GM21447 (cell line): ENCODE measurements around the gene ARFGAP3.
A peak's percentile ranks its signal among the peaks of the same experiment; 100 is the strongest.

Source experiments
- ATAC-seq: cut with Tn5 transposase; IDR thresholded peaks from one replicate; pipeline ENCODE4 v1.9.1; 2021; ENCODE audit not compliant: unreplicated experiment

The ARFGAP3 gene

DNA sequence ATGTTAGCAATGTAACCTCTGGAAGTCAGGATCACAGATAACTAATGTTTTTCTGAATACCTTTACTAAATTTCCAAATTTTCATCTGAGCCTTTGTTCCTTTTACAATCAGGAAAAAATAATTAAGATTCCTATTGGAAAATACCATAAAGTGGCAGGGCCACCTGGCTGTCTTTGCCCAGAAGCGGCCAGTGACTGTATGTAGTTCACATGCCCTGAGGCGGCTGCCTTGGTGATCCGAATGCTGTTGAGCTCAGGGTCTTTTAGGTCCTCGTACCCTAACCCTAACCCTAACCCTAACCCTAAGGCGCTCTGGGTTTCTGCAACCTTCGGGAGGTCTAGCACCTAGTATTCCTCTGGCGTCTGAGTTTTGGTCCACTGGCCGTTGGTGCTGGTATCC is 8.5 kb upstream of the ARFGAP3 start:
- ATAC-seq = no peak

- no peak for ATAC-seq
These were observed 6.4 kb upstream of the ARFGAP3 start for GRCh38 chr22:42863349-42863961.

DNA sequence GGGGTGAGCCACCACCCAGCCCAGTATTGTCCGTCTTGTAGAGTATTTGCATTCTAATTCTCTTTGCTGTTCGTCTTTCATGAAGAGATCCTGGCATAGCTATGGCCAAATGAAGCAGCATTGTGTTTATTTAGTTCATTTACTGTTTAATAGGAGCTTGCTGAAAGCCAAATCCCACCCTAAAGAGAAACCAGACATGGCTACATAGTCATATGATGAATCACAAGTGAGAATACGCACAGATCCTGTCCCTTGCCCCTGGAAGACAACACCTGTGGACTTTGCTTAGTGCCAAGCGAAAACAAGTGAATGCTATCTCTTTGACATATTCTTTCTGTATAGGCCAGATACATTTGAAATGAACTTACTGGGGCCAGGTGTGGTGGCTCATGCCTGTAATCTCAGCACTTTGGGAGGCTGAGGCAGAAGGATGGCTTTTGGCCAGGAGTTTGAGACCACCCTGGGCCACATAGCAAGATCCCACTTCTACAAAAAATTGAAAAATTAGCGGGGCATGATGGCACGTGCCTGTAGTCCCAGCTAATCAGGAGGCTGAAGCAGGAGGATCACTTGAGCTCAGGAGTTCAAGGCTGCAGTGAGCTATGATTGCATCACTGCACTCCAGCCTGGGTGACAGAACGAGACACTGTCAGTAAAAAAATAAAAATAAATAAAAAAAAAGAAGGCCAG is 5.1 kb upstream of the ARFGAP3 start:
- no peak for ATAC-seq

DNA sequence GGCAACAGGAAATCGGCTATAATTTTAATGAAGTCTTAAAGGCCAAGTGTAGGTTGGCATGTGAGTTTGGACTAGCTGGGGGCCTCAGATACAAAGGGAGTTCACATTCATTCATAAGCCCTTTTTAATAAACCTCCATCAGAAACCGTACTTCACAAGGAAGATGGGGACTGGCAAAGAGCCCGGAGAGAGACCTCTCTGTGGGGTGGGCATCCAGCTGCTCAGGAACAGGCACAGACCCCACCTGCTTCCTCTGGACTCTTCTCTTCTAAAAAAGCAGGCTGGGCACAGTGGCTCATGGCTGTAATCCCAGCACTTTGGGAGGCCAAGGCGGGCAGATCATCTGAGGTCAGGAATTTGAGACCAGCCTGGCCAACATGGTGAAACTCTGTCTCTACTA is 3.9 kb upstream of the ARFGAP3 start:
- ATAC-seq = no peak

- ATAC-seq = no peak
These were observed 890 bp upstream of the ARFGAP3 start for GRCh38 chr22:42857845-42858481.

DNA sequence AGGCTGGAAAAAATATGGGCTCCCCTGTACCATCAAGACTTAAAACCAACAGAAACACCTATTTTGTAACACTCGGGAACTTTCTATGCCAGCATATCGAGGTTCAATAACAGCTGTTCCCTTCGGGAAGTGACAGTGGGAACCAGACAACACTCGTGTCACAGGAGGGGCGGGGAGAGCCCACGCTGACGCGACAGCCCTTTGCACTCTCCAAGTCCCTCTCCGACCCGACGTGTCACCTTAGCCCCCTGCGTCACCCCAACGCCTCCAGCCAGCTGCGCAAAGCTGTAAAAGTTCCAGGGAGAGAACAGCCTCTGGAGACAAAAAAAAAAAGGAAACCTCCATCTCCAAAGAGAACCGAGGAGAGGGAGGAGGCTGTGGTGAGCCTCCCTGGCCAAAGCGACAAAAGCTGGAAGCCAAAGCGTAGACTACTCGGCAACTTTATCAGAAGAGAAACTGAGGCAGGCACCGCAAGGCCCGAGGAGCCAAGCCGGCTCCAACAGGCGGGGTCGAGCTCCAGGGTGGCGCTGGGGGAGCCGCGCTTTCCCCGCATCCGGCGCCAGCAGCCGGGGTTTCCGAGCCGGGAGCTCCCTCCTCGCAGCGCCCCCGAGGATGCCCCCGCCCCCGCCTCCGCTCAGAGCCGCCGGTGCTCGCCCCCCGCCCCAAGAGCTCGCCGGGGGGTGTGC is 751 bp downstream of the ARFGAP3 start:
- ATAC-seq = peak; percentile 27

DNA sequence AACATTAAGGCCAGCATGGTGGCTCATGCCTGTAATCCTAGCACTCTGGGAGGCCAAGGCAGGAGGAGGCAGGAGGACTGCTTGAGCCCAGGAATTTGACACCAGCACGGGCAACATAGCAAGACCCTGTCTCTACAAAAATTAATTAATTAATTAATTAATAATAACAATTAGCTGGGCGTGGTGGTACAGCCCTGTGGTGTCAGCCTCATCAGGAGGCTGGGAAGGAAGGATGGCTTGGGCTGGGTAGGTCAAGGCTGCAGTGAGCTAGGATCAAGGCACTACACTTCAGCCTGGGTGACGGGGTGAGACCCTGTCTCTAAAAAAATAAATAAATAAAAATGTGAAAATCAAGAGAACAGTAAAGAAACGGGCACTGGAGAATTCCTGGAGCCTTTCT is 1.4 kb downstream of the ARFGAP3 start:
- no peak for ATAC-seq

- no peak for ATAC-seq
These were observed 1.9 kb downstream of the ARFGAP3 start for GRCh38 chr22:42855211-42855610.

DNA sequence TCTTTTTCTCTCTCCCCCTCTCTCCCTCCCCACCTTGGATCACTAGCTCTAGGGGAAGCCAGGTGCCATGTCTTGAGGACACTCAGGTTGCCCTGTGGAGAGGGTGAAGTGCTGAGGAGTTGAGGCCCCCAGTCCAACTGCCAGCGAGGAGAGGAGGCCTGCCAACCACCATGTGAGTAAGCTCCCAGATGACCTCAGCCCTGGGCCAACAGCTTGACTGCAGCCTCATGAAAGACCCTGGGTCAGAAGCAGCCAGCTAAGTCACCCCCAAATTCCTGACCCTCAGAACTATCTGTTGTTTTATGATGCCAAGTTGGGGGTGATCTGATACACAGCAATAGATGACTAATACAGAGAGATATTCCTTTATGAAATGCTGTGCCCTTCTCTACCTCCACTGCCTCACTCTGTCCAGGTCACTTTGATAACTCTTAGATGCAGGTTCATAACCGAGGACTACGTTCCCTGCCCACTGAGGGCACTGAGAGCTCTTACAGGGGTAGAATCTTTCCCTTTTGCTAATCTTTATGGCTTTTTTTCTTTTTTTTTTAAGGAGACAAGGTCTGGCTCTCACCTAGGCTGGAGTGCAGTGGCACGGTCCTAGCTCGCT is 8.0 kb downstream of the ARFGAP3 start:
- ATAC-seq = no peak

DNA sequence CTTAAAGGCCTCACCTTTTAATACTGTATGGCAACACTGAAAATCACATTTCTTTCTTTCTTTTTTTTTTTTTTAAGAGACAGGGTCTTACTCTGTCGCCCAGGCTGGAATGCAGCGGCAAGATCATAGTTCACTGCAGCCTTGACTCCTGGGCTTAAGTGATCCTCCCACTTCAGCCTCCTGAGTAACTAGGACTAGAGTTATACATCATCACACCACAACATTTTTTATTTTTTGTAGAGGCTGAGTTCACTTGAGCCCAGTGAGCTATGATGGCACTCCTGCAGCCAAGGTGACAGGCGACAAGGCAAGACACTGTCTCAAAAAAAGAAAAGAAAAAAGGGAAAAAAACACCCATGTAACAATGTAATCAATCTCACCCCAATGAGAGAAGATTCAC is 10.0 kb downstream of the ARFGAP3 start:
- ATAC-seq = no peak

DNA sequence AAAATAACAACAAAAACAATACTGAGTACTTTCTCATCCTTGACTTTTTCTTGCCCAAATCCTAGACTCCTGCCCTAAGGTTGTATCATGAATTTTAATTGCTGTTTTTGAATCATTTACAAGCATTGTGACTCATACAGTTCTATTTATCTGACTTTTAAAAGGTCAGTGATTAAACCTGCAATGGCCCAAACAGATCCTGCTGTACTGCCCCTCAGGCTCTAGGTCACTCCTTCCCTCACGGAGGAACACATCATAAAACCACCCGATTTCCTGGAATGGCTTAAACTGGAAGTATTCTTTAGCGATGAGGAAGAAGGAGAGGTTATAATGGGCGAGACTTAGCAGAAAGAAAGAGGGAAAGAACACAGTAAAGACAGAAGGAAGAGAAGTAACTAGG is 12.3 kb downstream of the ARFGAP3 start:
- ATAC-seq = no peak

DNA sequence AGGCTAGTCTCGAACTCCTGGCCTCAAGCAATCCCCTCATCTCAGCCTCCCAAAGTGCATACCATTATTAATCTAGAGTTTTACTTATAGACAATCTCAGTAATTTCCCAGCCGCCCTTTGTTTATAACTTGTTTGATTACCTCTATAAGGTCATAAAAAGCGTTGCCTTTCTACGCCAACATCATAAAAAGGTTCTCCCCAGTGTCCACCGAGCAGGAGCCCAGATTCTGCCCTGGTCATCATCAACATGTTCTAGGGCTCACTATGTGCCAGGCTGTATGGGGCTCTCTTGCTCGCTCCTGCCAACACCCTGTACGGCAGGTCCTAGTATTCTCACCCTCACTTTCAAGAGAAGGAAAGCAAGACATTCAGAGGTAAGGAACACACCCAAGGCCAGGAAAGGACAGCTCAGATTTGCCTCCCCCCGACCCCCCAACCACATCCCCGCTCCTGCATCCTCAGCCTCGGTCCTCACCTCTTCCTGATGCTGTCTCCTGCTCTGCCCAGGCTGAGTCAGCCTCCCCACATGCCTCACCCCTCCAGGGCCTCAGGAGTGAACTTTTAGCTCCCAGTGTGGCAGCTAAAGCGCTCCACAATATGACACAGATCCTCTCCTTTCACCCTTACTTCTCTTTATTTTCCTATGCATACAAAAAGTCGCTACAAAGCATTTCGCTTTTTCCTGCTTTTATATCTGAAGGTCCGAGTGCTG is 14.3 kb downstream of the ARFGAP3 start:
- no peak for ATAC-seq

DNA sequence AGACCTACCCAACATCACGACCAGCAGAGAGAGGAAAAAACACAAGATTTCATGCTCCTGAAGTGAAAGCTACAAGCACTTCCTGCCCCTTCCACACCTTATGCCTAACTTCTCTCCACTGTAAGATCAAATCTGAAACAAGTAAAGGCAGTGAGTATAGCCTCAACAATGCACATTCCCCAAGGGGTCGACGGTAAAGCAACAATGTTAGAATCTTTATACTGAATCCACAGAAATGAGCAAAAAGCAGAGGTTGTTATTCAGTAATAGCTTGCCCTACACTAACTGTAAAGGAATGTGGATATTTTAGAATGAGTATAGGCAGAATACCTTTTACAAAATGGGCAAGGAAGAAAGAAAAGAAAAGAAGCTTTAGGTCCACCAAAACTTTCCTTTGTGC is 15.6 kb downstream of the ARFGAP3 start:
- ATAC-seq = no peak

GRCh38 chr22:42837556-42837955 is 19.5 kb downstream of the ARFGAP3 start:
- no peak for ATAC-seq

- ATAC-seq = no peak
These were observed 21.0 kb downstream of the ARFGAP3 start for GRCh38 chr22:42836026-42836425.

- ATAC-seq = no peak
These were observed 22.7 kb downstream of the ARFGAP3 start for GRCh38 chr22:42834177-42834949.

GRCh38 chr22:42833104-42833503 is 24.0 kb downstream of the ARFGAP3 start:
- no peak for ATAC-seq

- no peak for ATAC-seq
These were observed 25.4 kb downstream of the ARFGAP3 start for GRCh38 chr22:42831712-42832111.

GRCh38 chr22:42830161-42830560 is 26.9 kb downstream of the ARFGAP3 start:
- no peak for ATAC-seq

- no peak for ATAC-seq
These were observed 27.8 kb downstream of the ARFGAP3 start for GRCh38 chr22:42829302-42829701.
